H1 (cell line): ENCODE data around the gene LMNB1. TPM values are rescaled to one million over a fixed set of nuclear protein-coding genes. Genes with fewer than 3 reads are reported as not detected.
"Not testable (repeated sequence)": the region's sequence is repeated elsewhere in the genome, so short reads cannot be mapped to it uniquely, and the experiment has no call there.

Experiments
- CTCF ChIA-PET: fragments of 300-600 bp; sonication (Branson Sonifier 250); formaldehyde crosslinking; loops from one replicate; lab custom pipeline; 2021; ENCODE audit not compliant: partially characterized antibody; lab: Charles Lee
- POLR2A ChIA-PET: fragments of 300-600 bp; sonication (Branson Sonifier 250); formaldehyde crosslinking; loops from one replicate; lab custom pipeline; 2021; ENCODE audit warnings: inconsistent platforms; ENCODE audit not compliant: partially characterized antibody; lab: Charles Lee
- DNase-seq, 2 experiments: peaks; one replicate each; pipeline versions ENCODE4 v3.0.0 to v3.0.0-alpha.2; 2010 to 2022; ENCODE audit warnings: low spot score in 2 of 2, low read depth in 1 of 2, mixed read lengths in 1 of 2
- FAIRE-seq: peaks from 2 replicates; lab custom pipeline; 2011; peaks lifted over from hg19 to GRCh38; lab: Jason Lieb, UNC
- H2AFZ ChIP-seq: 2 replicates; pipeline ENCODE4 v1.8.1; 2012; ENCODE audit warnings: low read length, inconsistent platforms
- H2AK5ac ChIP-seq: 2 replicates; pipeline ENCODE4 v1.6.1; 2013; ENCODE audit warnings: low read depth, low read length
- H2BK120ac ChIP-seq: replicated peaks from 2 replicates; pipeline ENCODE3; 2013; ENCODE audit warnings: low read depth, low read length, inconsistent platforms
- H2BK12ac ChIP-seq: 2 replicates; pipeline ENCODE4 v1.6.1; 2013; ENCODE audit warnings: low read depth, low read length
- H2BK15ac ChIP-seq: 2 replicates; pipeline ENCODE4 v1.6.1; 2013; ENCODE audit warnings: low read length
- H2BK20ac ChIP-seq: 2 replicates; pipeline ENCODE4 v1.6.1; 2013; ENCODE audit warnings: low read length
- H2BK5ac ChIP-seq: 2 replicates; pipeline ENCODE4 v1.6.1; 2013; ENCODE audit warnings: low read depth, low read length
- H3K14ac ChIP-seq: 2 replicates; pipeline ENCODE4 v1.6.1; 2013; ENCODE audit warnings: inconsistent platforms; ENCODE audit not compliant: insufficient read length
- H3K18ac ChIP-seq: 2 replicates; pipeline ENCODE4 v1.6.1; 2013; ENCODE audit warnings: low read length; ENCODE audit errors: extremely low read depth
- H3K23ac ChIP-seq: 2 replicates; pipeline ENCODE4 v1.6.1; 2013; ENCODE audit warnings: inconsistent platforms; ENCODE audit not compliant: insufficient read length
- H3K23me2 ChIP-seq: 2 replicates; pipeline ENCODE4 v1.6.1; 2013; ENCODE audit warnings: low read depth, low read length
- H3K27ac ChIP-seq: 2 replicates; pipeline ENCODE4 v1.6.1; 2011; ENCODE audit warnings: low read depth, low read length, inconsistent platforms
- H3K27me3 ChIP-seq, 4 experiments: replicated peaks in 1 of 4; 1 replicate in 1 of 4; 2 replicates in 3 of 4; pipeline versions ENCODE4 v1.6.1 to v1.8.1; 2011 to 2013; ENCODE audit warnings: low read length in 3 of 4, mild to moderate bottlenecking in 3 of 4, inconsistent platforms in 2 of 4, mixed read lengths in 2 of 4, moderate library complexity in 1 of 4; ENCODE audit not compliant: control insufficient read depth in 3 of 4, insufficient read depth in 3 of 4; ENCODE audit errors: extremely low read depth in 1 of 4
- H3K36me3 ChIP-seq, 4 experiments: 2 replicates each; pipeline versions ENCODE4 v1.6.1 to v1.8.1; 2011 to 2013; ENCODE audit warnings: mild to moderate bottlenecking in 4 of 4, low read length in 3 of 4, moderate library complexity in 2 of 4, control low read depth in 1 of 4, inconsistent platforms in 1 of 4; ENCODE audit not compliant: insufficient read depth in 4 of 4, control insufficient read depth in 2 of 4
- H3K4ac ChIP-seq: replicated peaks from 2 replicates; pipeline ENCODE3; 2013; ENCODE audit warnings: low read length, low read depth, mixed read lengths, inconsistent platforms; ENCODE audit not compliant: insufficient read length
- H3K4me1 ChIP-seq, 4 experiments: replicated peaks in 1 of 4; 1 replicate in 1 of 4; 2 replicates in 3 of 4; pipeline versions ENCODE4 v1.6.1 to v1.8.1; 2011 to 2013; ENCODE audit warnings: low read length in 3 of 4, inconsistent platforms in 2 of 4, mixed read lengths in 1 of 4; ENCODE audit not compliant: insufficient read depth in 4 of 4, control insufficient read depth in 3 of 4
- H3K4me2 ChIP-seq, 2 experiments: 2 replicates each; pipeline versions ENCODE4 v1.6.1 to v1.8.1; 2011 to 2013; ENCODE audit warnings: low read depth in 2 of 2, low read length in 2 of 2, control low read depth in 1 of 2, inconsistent platforms in 1 of 2, mild to moderate bottlenecking in 1 of 2; ENCODE audit not compliant: insufficient read depth in 1 of 2
- H3K4me3 ChIP-seq, 4 experiments: fragments of 200-600, 300-600 bp in 1 of 4; sonication (generic), shearing (Covaris generic), sonication (Bioruptor Twin) in 1 of 4; 2 replicates each; pipeline versions ENCODE4 v1.5.1 to v1.8.1; 2011 to 2016; ENCODE audit warnings: low read length in 4 of 4, low read depth in 3 of 4, control low read depth in 2 of 4, inconsistent platforms in 2 of 4, mild to moderate bottlenecking in 2 of 4, mixed read lengths in 1 of 4, moderate library complexity in 1 of 4; ENCODE audit not compliant: insufficient read depth in 2 of 4; ENCODE audit errors: extremely low read depth in 1 of 4
- H3K56ac ChIP-seq: replicated peaks from 2 replicates; pipeline ENCODE3; 2013; ENCODE audit warnings: low read depth, mild to moderate bottlenecking, mixed read lengths, low read length, inconsistent platforms; ENCODE audit not compliant: insufficient read length
- H3K79me1 ChIP-seq: 2 replicates; pipeline ENCODE4 v1.6.1; 2013; ENCODE audit warnings: low read depth, low read length, control low read depth
- H3K79me2 ChIP-seq, 2 experiments: 2 replicates each; pipeline versions ENCODE4 v1.6.1 to v1.8.1; 2012 to 2013; ENCODE audit warnings: low read length in 2 of 2, mild to moderate bottlenecking in 2 of 2, inconsistent platforms in 1 of 2; ENCODE audit not compliant: insufficient read depth in 2 of 2, control insufficient read depth in 1 of 2
- H3K9ac ChIP-seq, 4 experiments: replicated peaks in 1 of 4; 1 replicate in 1 of 4; 2 replicates in 3 of 4; pipeline versions ENCODE4 v1.6.1 to v1.8.1; 2011 to 2013; ENCODE audit warnings: low read depth in 3 of 4, low read length in 3 of 4, control low read depth in 2 of 4, mild to moderate bottlenecking in 2 of 4, moderate library complexity in 2 of 4, inconsistent platforms in 1 of 4; ENCODE audit errors: extremely low read depth in 1 of 4
- H3K9me3 ChIP-seq, 2 experiments: 2 replicates each; pipeline versions ENCODE4 v1.6.1 to v1.8.1; 2012 to 2013; ENCODE audit warnings: mild to moderate bottlenecking in 2 of 2, moderate library complexity in 2 of 2, control low read depth in 1 of 2, inconsistent platforms in 1 of 2, low read depth in 1 of 2, low read length in 1 of 2, mixed read lengths in 1 of 2; ENCODE audit not compliant: insufficient read depth in 2 of 2
- H4K20me1 ChIP-seq, 2 experiments: replicated peaks in 1 of 2; 2 replicates each; pipeline versions ENCODE3 to v1.8.1; 2011 to 2013; ENCODE audit warnings: inconsistent platforms in 2 of 2, low read length in 2 of 2, mild to moderate bottlenecking in 1 of 2; ENCODE audit not compliant: insufficient read depth in 2 of 2, control insufficient read depth in 1 of 2
- H4K5ac ChIP-seq: 2 replicates; pipeline ENCODE4 v1.6.1; 2013; ENCODE audit warnings: low read length, low read depth, mixed read lengths, inconsistent platforms; ENCODE audit not compliant: insufficient read length
- H4K8ac ChIP-seq: 2 replicates; pipeline ENCODE4 v1.8.0; 2013; ENCODE audit warnings: mild to moderate bottlenecking, moderate library complexity, low read length, inconsistent platforms; ENCODE audit not compliant: insufficient read depth; ENCODE audit errors: extremely low read depth
- H4K91ac ChIP-seq: replicated peaks from 2 replicates; pipeline ENCODE3; 2013; ENCODE audit warnings: low read length, mixed read lengths, inconsistent platforms; ENCODE audit not compliant: insufficient read length
- WGBS, 2 experiments: shearing (Covaris generic) in 1 of 2; methylation state at CpG; one replicate each; pipeline versions ENCODE4 v1.1.6 to v1.1.7; 2013 to 2015; ENCODE audit warnings: low lambda C conversion rate in 2 of 2, mixed read lengths in 2 of 2, inconsistent platforms in 1 of 2, low coverage in 1 of 2, missing lambda C conversion rate in 1 of 2; ENCODE audit not compliant: insufficient replicate concordance in 2 of 2, insufficient coverage in 1 of 2, insufficient read length in 1 of 2; ENCODE audit errors: extremely low coverage in 1 of 2, missing lambda C conversion rate in 1 of 2; 5-methylcytosine and 5-hydroxymethylcytosine counted together
- polyA plus RNA-seq, 7 experiments: library from polyadenylated mRNA; depleted of rRNA in 3 of 7; stranded (reverse) in 5 of 7; unstranded in 2 of 7; fragments of >200 nt in 5 of 7; fragments of 200-250 nt in 2 of 7; gene quantifications; 1 replicate in 5 of 7; 2 replicates in 1 of 7; 4 replicates in 1 of 7; pipeline versions ENCODE4 v1.2.1 to v1.2.3, GENCODE V29; 2011 to 2013; ENCODE audit warnings: missing spikeins in 2 of 7, mixed read lengths in 2 of 7
- total RNA-seq: library from RNA; stranded (reverse); fragmentation: NEBNext Ultra II Directional; extraction: Animal tissue kit (Norgen Biotek cat#: 25700); gene quantifications from 2 replicates; pipeline ENCODE4 v1.2.1, GENCODE V29; 2021

LMNB1 gene
- total and polyA plus RNA-seq, 2 of the 8 experiments (the other 6 are each of a cell fraction or from before 2014, with no cell fraction given) = 73.5 to 225 TPM

DNA sequence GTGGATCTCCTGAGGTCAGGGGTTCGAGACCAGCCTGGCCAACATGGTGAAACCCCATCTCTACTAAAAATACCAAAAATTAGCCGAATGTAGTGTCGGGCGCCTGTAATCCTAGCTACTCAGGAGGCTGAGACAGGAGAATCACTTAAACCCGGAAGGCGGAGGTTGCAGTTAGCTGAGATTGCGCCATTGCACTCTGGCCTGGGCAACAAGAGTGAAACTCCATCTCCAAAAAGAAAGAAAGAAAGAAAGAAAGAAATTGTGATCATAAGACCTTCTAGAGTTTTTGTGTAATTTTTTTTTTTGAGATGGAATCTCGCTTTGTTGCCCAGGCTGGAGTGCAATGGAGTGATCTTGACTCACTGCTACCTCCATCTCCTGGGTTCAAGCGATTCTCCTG is 16.7 kb downstream of the LMNB1 start:
- not testable (repeated sequence) for H3K36me3 ChIP-seq, H3K79me1 ChIP-seq, H2BK120ac ChIP-seq, H2AFZ ChIP-seq, H3K4me2 ChIP-seq, DNase-seq, H4K8ac ChIP-seq, H4K5ac ChIP-seq, H3K23me2 ChIP-seq, H3K27ac ChIP-seq, H3K27me3 ChIP-seq, H2BK15ac ChIP-seq, H3K9me3 ChIP-seq, H2BK5ac ChIP-seq, H2BK12ac ChIP-seq, H3K23ac ChIP-seq, H3K4me1 ChIP-seq, H4K91ac ChIP-seq, H3K9ac ChIP-seq, H3K4ac ChIP-seq, H2BK20ac ChIP-seq, H3K18ac ChIP-seq, H3K56ac ChIP-seq, H2AK5ac ChIP-seq, FAIRE-seq, H3K4me3 ChIP-seq, H3K14ac ChIP-seq
- Histone ChIP-seq H3K79me2 (peaks cover 55 to 99% of the 10 kb centered on the region in 2 experiments), H4K20me1 (peaks cover 9 to 23% of the 10 kb centered on the region in 2 experiments)
- ChIA-PET POLR2A (interaction anchor here (0.6 to 4.9 kb wide), 3 partner anchors 13 to 182 kb away, joined by 5 to 32 read pairs (median 5); partner anchors contain the start of gene LMNB1), CTCF (interaction anchor here (0.6 to 4.1 kb wide), 6 partner anchors 12 to 138 kb away, joined by 3 to 38 read pairs (median 6); partner anchors contain the start of gene LMNB1)
- 85% methylated on average over 9 of the region's 9 CpGs; no CpG with 5 or more reads in 1 of the 2 experiments for WGBS, 2 experiments
